Activated T-helper 1 cell treated with anti-CD3 and anti-CD28 coated beads, Interleukin-2, amount 50 U/mL, for 16 hours (primary cell): ENCODE results near the gene COL4A6.
"Not testable (repeated sequence)": the region's sequence is repeated elsewhere in the genome, so short reads cannot be mapped to it uniquely, and the experiment has no call there.

ENCODE experiments used
- DNase-seq, 2 donors: peaks; one replicate each; pipeline ENCODE4 v3.0.0-alpha.2; 2020; ENCODE audit warnings: low read depth in 1 of 2, low spot score in 1 of 2

The COL4A6 gene

GRCh38 chrX:108438110-108438623 lies at the start of gene COL4A6:
Gene COL4A6, minus strand, starts transcription at chrX:108438422. Its CDS starts 226 bp downstream, at chrX:108438196.
- DNase-seq = no peak

GRCh38 chrX:108485960-108486359 lies 47.7 kb upstream of the COL4A6 start:
- DNase-seq = no peak

- no peak for DNase-seq
Observed at GRCh38 chrX:108484251-108484650, 46.0 kb upstream of the COL4A6 start.

- DNase-seq = not testable (repeated sequence)
Observed at GRCh38 chrX:108481528-108481927, 43.3 kb upstream of the COL4A6 start.

DNA sequence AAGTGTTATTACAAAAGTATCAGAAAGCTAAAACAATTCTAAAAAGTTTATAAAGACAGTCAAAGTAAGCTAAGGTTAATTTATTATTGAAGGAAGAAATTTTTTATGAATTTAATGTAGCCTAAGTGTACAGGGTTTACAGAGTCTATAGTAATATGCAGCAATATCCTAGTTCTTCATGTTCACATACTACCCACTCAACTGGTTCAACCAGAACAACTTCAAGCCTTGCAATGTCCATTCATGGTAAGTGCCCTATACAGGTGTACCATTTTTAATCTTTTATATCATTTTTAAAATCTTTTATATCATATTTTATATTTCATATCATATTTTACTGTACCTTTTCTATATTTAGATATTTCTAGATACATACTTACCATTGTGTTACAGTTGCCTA lies 35.8 kb upstream of the COL4A6 start:
- DNase-seq = no peak

DNA sequence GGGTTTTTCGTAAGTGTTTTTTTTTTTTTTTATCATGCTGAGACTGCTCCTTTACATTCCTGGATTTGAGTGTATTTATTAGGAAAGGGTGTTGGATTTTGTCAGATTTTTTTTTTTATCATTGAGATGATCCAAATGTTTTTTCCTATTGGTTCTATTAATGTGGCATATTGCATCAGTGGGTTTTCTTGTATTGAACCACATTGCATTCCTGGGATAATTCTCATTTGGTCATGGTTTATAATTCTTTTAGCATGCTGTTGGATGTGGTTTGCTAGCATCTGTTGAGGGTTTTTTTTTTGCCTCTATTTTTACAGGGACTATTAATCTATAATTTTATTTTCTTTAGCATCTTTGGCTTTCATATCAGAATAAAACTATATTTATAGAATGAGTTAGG lies 30.3 kb upstream of the COL4A6 start:
- no peak for DNase-seq

DNA sequence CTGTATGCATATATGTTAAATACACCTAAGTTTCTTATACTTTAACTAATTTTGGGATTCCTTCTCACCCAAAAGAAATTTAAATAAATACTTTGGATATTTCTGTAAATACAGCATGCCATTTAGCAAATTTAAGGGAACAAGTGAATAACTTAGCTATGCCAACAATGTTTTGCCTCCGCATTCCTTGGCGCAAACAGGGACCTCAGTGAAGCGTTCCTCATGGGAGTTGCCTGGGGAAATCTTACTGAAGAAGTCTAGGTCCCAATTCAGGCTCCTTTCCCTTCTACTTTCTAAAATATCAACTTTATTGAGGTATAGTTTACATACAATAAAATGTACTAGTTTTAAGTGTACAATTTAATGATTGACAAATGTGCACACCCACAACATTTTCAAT lies 26.4 kb upstream of the COL4A6 start:
- no peak for DNase-seq

DNA sequence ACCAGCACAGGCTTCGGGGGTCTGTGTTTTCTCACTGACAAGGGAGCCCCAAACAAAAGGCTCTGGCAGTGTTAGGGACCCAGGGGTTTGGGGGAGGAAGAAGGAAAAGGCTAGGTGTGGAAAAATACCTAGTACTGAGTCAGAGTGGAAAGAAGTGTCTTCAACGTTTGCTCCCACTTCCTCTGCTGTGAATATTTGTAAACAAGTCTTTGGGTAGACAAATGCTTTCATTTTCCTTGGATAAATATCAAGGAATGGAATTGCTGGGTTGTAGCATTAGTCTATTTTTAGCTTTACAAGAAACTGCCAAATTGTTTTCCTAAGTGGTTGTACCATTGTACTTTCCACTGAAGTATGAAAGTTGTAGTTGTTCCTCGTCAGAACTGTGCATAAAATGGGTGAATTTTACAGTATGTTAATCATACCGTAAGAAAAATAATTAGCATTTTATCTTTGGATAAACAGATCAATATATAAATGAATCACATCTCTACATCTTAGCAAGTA lies 18.8 kb upstream of the COL4A6 start:
- DNase-seq = no peak

GRCh38 chrX:108453841-108454240 lies 15.6 kb upstream of the COL4A6 start:
- no peak for DNase-seq

GRCh38 chrX:108447303-108447702 lies 9.1 kb upstream of the COL4A6 start:
- no peak for DNase-seq

DNA sequence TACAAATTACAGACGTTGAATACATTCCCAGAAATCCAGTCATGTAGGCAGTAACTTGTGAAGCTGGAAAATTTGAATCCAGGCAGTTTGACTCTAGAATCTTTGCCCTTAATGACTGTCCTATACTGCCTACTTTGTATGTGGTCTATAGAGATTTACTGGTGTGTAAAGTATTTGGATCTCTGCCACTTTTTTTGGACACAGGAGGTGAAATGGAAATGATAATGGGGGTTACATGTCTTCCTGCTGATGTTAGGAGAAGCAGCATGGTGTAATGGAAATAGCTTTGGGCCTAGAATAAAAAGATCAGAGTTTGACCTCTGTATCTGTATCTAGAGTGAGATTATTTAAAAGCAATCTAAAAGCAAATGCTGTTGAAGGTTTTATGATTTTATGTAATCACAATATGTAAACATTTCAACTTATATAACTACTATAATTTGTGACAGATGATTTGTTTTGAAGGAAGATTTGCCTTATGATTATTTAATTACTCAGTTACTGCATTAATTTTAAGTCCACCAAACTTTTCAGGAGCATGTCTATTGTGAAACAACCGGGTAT lies 4.8 kb upstream of the COL4A6 start:
- DNase-seq = no peak

DNA sequence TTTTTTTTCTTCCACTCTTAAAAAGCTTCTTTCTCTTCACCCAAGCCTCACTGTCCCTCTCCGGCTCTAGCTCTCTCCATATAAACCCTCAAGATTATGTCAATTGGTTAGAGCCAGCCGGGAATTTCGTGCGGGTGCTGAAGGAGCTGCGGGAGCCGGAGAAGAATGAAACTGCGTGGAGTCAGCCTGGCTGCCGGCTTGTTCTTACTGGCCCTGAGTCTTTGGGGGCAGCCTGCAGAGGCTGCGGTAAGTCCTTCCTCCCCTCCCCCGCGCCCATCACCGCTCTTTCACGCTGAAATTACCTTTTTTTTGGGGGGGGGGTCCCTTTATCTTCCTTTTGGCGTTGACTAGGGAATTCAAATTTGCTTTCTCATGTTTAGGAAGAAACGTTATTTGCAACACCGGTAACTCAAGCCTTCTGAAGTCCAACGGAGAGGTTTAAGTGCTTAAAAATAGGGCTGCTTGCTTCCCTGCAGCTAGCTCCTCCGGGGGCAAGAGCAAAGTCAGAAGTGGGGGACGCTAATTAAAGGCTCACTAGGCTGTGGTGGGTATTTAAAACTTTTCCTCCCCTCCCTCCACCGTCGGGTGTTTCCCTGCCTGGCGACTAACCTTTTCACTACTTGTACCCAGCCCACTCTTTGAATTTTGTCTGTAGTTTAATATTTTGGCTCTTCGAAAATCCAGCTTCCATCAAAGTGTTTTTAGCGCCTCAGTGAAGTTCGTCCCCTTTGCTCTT lies 1.9 kb upstream of the COL4A6 start:
- no peak for DNase-seq

DNA sequence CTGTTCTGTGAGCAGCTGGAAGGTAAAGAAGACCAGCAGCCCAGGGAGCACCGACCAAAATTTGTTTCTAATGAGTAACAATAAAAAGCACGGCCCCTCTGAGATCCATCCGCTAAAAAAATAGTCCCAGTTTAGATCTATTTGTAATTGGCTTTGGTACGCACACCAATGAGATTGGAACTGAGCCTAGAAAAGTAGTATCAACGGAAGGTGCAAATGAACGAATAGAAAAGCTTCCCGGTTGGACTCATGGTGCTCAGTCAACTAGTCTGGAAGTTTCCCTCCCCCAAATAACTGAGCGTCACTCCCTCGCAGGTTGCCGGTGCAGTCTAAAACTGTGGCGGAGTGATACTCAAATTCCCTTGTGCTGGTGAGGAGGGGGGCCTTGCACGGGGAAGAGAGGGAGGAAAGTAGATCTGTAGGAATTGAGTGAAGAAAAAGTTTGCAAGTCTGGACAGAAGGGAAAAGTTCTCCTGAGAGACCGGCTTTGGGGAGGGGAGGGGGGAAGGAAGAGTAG lies 1.3 kb upstream of the COL4A6 start, which contains the start of gene COL4A5:
TSS of gene COL4A5 (plus strand) at position 413 of the 517 bp plus-strand sequence. CDS start 288 bp downstream, outside the sequence.
- no peak for DNase-seq

DNA sequence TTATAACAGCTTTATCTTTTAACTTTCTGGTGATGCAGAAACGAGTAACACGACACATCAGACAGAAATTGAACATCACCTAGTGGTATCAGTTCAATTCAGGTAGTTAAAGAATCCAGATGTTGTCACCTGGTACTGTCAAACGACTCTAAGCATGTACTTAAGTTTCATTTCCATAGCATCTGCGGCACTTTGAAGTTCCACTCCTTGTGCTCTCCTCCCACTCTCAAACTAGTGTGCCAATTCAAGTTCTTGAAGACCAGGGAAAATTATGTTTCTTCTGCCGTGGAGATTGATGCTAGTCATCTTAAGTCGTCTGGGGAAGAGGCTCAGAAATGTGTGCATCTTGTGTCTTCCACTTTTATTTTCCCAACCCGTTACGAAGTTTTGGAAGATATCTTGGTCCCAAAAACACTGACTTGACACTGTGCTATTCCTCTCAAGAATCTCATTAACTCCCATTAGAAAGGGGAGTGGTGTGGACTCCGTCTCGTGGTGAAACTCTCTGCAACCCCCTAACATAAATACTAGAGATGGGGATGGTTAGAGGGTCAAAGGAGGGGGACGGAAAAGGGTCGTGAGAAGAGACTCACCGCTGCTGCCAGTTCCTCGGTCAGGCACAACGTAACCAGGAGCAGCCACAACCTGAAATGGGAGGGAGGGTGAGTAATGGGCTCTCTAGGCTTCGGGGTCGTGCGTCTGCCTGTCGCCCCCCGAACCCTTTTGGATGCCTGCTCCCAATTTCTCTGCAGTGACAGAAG lies 693 bp downstream of the COL4A6 start:
- DNase-seq = no peak

DNA sequence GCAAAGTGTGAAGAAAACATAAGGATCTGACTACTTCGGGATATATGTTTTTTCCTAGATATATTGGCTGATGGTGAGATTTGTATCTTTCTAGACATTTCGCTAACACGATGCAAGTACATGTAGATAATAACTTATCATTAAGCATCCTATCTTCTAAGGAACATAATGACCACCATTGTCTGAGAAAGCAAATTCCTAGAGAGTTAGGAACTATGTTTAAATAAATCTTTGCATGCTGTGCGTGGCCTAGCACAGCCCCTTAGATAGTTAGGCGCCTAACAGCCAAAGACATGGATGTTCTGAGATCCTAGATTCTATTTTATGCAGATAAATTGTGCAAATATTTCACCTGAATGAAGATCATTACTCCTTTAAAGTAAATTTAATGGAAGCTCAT lies 3.0 kb downstream of the COL4A6 start:
- no peak for DNase-seq

GRCh38 chrX:108426262-108426661 lies 12.0 kb downstream of the COL4A6 start:
- DNase-seq = no peak

DNA sequence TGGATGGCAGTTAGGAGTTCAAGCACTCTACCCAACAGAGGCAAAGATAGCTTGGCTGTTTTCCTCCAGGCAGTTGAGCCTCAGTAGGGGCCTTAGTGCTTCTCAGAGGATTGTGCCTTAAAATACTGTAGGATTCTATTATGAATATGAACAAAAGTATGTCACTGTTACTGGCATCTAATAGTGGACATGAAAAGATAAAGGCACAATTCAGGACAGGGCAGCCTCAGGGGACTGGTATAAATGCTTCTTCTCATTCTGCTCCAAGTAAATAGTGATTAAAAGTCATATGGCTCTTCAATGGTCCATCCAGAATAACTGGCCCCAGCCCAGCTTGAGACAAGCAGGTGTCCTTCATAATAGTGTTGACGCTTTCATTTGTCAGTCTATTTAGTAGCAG lies 17.7 kb downstream of the COL4A6 start:
- DNase-seq = no peak

GRCh38 chrX:108419401-108419800 lies 18.8 kb downstream of the COL4A6 start:
- DNase-seq = no peak

- no peak for DNase-seq
Observed at GRCh38 chrX:108417257-108417656, 21.0 kb downstream of the COL4A6 start.

GRCh38 chrX:108415891-108416290 lies 22.3 kb downstream of the COL4A6 start:
- no peak for DNase-seq

GRCh38 chrX:108415146-108415545 lies 23.1 kb downstream of the COL4A6 start:
- no peak for DNase-seq
